ENCODE measurements around the gene S1PR5. TPM values are rescaled to one million over a fixed set of nuclear protein-coding genes. Genes with fewer than 3 reads are reported as not detected.

The S1PR5 gene
- polyA plus RNA-seq, 3 donors: 1.2 to 1.4 (median 1.2) TPM

GRCh38 chr19:10516671-10517286, 468 bp downstream of the S1PR5 start:
- no peak for DNase-seq

- DNase-seq: no peak
Measured at GRCh38 chr19:10516064-10516385, 1.2 kb downstream of the S1PR5 start.

GRCh38 chr19:10514211-10515145, 2.8 kb downstream of the S1PR5 start:
- no peak for DNase-seq

- no peak for DNase-seq
Measured at GRCh38 chr19:10513223-10513622, 4.0 kb downstream of the S1PR5 start.

- DNase-seq: no peak
Measured at GRCh38 chr19:10510301-10510802, 6.9 kb downstream of the S1PR5 start.

GRCh38 chr19:10508707-10509106, 8.5 kb downstream of the S1PR5 start:
- no peak for DNase-seq

GRCh38 chr19:10508036-10508435, 9.2 kb downstream of the S1PR5 start:
- no peak for DNase-seq

- DNase-seq: peak; percentile 38
Measured at GRCh38 chr19:10505583-10506229, 11.5 kb downstream of the S1PR5 start.

- peak; percentile 41 for DNase-seq
Measured at GRCh38 chr19:10503002-10503789, 14.1 kb downstream of the S1PR5 start, which contains the start of gene KEAP1. KEAP1 (minus strand) TSS chr19:10503356; CDS start chr19:10500033, 3,323 bp downstream.

GRCh38 chr19:10502524-10503001, 14.7 kb downstream of the S1PR5 start:
- peak; percentile 95 for DNase-seq

- peak; percentile 31 for DNase-seq
Measured at GRCh38 chr19:10501971-10502523, 15.2 kb downstream of the S1PR5 start.

- DNase-seq: no peak
Measured at GRCh38 chr19:10500247-10500592, 17.0 kb downstream of the S1PR5 start.

GRCh38 chr19:10499550-10500246, 17.5 kb downstream of the S1PR5 start:
- no peak for DNase-seq

GRCh38 chr19:10497371-10497770, 19.9 kb downstream of the S1PR5 start:
- DNase-seq: no peak

- no peak for DNase-seq
Measured at GRCh38 chr19:10491472-10492047, 25.7 kb downstream of the S1PR5 start.

GRCh38 chr19:10486551-10486950, 30.7 kb downstream of the S1PR5 start:
- no peak for DNase-seq

- DNase-seq: peak; percentile 89
Measured at GRCh38 chr19:10478903-10479384, 38.3 kb downstream of the S1PR5 start.

- DNase-seq: no peak
Measured at GRCh38 chr19:10478476-10478875, 38.8 kb downstream of the S1PR5 start.

GRCh38 chr19:10474962-10475451, 42.2 kb downstream of the S1PR5 start:
- DNase-seq: no peak

GRCh38 chr19:10473192-10473591, 44.1 kb downstream of the S1PR5 start:
- no peak for DNase-seq
